Brain microvascular endothelial cell (primary cell): ENCODE data around the gene SLC36A3.

Experiments
- DNase-seq: peaks from one replicate; pipeline ENCODE4 v3.0.0-alpha.2; 2020
- H3K27ac ChIP-seq: fragments of 250-450 bp; sonication (Bioruptor Pico); 2 replicates; pipeline ENCODE4 v1.5.1; 2020; ENCODE audit warnings: mild to moderate bottlenecking, moderate library complexity
- H3K27me3 ChIP-seq: fragments of 250-450 bp; sonication (Bioruptor Pico); replicated peaks from 2 replicates; pipeline ENCODE4 v1.5.1; 2020; ENCODE audit warnings: mild to moderate bottlenecking
- H3K36me3 ChIP-seq: fragments of 250-450 bp; sonication (Bioruptor Pico); replicated peaks from 2 replicates; pipeline ENCODE4 v1.5.1; 2020; ENCODE audit warnings: mild to moderate bottlenecking
- H3K4me3 ChIP-seq: 2 replicates; pipeline ENCODE4 v1.5.1; 2011; ENCODE audit warnings: low read depth, mild to moderate bottlenecking, control low read depth, low read length, moderate library complexity
- CTCF ChIP-seq: IDR thresholded peaks from 2 replicates; pipeline ENCODE4 v1.5.1; 2011; ENCODE audit warnings: low read depth, mild to moderate bottlenecking, moderate library complexity, low read length, control low read depth, inconsistent platforms; ENCODE audit errors: missing control alignments
- in situ Hi-C: cut with HindIII; loops from 2 replicates; pipeline ENCODE4 v1.10.0; 2017; ENCODE audit warnings: low sequenced_read_pairs, low pct_ligation_motif_present

The SLC36A3 gene

GRCh38 chr5:151233616-151234085 lies 69.9 kb downstream of the SLC36A3 start:
- DNase-seq, result no peak
- Histone ChIP-seq H3K36me3 (no peaks in the 10 kb centered on the region), H3K4me3 (no peak overlapping the region), H3K27ac (no peak overlapping the region), H3K27me3 (peaks cover 11% of the 10 kb centered on the region)
- no peak for TF ChIP-seq CTCF
- in situ Hi-C loops, result no loop called here

- Histone ChIP-seq H3K4me3 (no peak overlapping the region), H3K27me3 (peaks cover 1% of the 10 kb centered on the region), H3K27ac (no peak overlapping the region), H3K36me3 (no peaks in the 10 kb centered on the region)
- no peak for TF ChIP-seq CTCF
- in situ Hi-C loops, result no loop called here
- no peak for DNase-seq
Measured at GRCh38 chr5:151231359-151231758, 72.2 kb downstream of the SLC36A3 start.

- TF ChIP-seq CTCF, result no peak
- Histone ChIP-seq H3K4me3 (no peak overlapping the region), H3K27ac (no peak overlapping the region), H3K36me3 (no peaks in the 10 kb centered on the region), H3K27me3 (peaks cover 1% of the 10 kb centered on the region)
- in situ Hi-C loops, result no loop called here
- no peak for DNase-seq
Measured at GRCh38 chr5:151230048-151230680, 73.4 kb downstream of the SLC36A3 start.

GRCh38 chr5:151228986-151229385 lies 74.6 kb downstream of the SLC36A3 start:
- TF ChIP-seq CTCF, result no peak
- Histone ChIP-seq H3K36me3 (no peaks in the 10 kb centered on the region), H3K27ac (no peak overlapping the region), H3K4me3 (no peak overlapping the region), H3K27me3 (peaks cover 1% of the 10 kb centered on the region)
- DNase-seq, result no peak
- in situ Hi-C loops, result no loop called here

- no peak for DNase-seq
- TF ChIP-seq CTCF, result no peak
- in situ Hi-C loops, result no loop called here
- Histone ChIP-seq H3K4me3 (no peak overlapping the region), H3K27ac (no peak overlapping the region), H3K27me3 (peaks cover 1% of the 10 kb centered on the region), H3K36me3 (no peaks in the 10 kb centered on the region)
Measured at GRCh38 chr5:151227918-151228447, 75.6 kb downstream of the SLC36A3 start.
